ENCODE measurements around the gene STRIT1. TPM values are rescaled to one million over a fixed set of nuclear protein-coding genes. Genes with fewer than 3 reads are reported as not detected.
"Not testable (repeated sequence)": the region's sequence is repeated elsewhere in the genome, so short reads cannot be mapped to it uniquely, and the experiment has no call there.

STRIT1 gene
- total RNA-seq, 2 donors from 2014 or later: not detected

DNA sequence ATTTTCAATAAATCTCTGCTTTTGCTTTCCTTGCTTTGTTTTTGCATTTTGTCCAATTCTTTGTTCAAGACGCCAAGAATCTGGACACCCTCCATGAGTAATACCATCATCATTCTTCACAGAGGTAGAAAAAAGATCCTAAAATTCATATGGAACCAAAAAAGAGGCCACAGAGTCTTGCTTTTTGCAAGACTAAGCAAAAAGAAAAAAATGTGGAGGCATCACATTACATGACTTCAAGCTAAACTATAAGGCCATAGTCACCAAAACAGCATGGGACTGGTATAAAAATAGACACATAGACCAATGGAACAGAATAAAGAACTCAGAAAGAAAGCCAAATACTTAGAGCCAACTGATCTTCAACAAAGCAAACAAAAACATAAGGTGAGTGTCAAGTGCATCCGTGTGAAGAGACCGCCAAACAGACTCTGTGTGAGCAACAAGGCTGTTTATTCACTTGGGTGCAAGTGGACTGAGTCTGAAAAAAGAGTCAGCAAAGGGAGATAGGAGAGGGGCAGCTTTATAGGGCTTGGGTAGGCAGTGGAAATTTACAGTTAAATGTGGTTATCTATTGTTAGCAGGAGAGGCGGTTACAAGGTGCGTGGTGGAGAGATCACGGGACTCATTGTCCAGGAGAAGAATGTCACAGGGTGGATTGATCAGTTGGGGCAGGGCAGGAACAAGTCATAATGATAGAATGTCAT is 10.9 kb downstream of the STRIT1 start:
- DNase-seq: no peak
- no peak for ATAC-seq
- intact Hi-C loops (cut with DNase I): no loop called here

DNA sequence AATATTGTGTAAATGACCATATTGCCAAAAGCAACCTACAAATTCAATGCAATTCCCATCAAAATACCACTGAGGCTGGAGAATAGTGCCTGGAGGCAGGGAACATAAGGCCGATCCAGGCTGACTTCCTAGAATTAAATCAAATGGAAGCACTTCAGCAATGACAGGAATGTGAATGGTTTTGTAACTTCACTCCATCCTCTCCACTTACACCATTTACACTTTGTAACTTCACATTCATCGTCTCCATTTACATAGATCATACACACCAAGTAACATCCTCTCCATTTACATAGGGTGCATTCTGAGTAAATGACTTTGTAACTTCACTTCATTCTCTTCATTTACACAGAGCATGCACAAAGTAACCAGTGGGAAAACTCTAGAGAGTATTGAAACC is 11.6 kb downstream of the STRIT1 start:
- intact Hi-C loops (cut with DNase I): no loop called here
- ATAC-seq (no peak), DNase-seq (no peak)

DNA sequence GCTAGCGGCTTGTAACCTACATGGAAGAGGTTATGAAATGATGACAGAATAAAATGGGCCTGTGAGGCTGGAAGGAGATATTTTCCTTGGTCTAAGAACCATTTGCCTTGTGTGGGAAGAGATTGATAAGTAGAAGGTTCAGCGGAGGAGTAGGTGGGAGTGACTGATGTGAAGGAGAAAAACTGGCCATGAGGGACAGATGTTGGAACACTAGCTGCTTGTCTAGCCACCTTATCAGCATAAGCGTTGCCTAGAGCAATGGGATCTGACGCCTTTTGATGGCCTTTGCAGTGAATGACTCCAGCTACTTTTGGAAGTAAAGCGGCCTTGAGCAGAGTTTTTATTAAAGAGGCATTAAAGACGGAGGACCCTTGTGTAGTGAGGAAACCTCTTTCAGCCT is 17.4 kb downstream of the STRIT1 start:
- ATAC-seq; DNase-seq; intact Hi-C loops (cut with DNase I): not testable (repeated sequence)

DNA sequence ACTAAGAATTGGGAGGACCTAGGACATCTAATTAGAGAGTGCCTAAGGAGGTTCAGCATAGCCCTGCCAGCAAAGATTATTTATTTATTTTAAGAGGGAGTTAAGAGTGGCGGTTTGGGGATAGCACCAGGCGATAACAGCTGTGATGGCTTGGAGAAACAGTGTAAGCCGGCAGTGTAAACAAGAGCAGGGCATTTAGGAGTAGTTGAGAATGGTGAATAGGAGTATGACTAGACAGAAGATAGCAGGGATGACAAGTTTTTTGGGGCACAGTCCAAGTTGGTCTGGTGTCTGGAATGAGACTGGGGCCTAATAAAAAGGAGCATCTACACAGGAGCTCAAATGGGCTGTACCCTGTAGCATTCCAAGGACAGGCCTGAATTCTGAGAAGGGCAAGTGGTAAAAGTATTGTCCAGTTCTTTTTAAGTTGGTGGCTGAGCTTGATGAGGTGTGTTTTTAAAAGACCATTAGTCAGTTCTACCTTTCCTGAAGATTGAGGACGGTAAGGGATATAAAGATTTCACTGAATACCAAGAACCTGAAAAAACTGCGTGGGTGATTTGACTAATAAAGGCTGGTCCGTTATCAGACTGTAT is 18.2 kb downstream of the STRIT1 start:
- intact Hi-C loops (cut with DNase I); ATAC-seq: not testable (repeated sequence)

DNA sequence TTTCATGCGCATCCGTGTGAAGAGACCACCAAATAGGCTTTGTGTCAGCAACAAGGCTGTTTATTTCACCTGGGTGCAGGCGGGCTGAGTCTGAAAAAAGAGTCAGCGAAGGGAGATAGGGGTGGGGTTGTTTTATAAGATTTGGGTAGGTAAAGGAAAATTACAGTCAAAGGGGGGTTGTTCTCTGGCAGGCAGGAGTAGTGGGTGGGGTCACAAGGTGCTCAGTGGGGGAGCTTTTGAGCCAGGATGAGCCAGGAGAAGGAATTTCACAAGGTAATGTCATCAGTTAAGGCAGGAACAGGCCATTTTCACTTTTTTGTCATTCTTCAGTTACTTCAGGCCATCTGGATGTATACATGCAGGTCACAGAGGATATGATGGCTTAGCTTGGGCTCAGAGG is 19.0 kb downstream of the STRIT1 start:
- ATAC-seq; intact Hi-C loops (cut with DNase I); DNase-seq: not testable (repeated sequence)

More for the DNA sequence above, 18.2 kb downstream of the STRIT1 start:
- not testable (repeated sequence) for DNase-seq

DNA sequence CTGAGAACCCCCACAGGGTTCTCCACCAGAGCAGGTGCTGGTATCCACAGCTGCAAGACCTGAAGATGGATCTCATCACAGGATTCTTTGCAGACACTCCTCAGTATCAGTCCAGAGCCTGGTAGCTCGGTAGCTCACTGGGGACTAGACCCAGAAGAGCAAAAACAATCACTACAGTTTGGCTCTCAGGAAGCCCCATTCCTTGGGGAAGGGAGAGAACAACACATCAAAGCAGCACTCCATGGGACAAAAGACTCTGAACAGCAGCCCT is 22.2 kb downstream of the STRIT1 start:
- DNase-seq (no peak), ATAC-seq (no peak)
- intact Hi-C loops (cut with DNase I): no loop called here

DNA sequence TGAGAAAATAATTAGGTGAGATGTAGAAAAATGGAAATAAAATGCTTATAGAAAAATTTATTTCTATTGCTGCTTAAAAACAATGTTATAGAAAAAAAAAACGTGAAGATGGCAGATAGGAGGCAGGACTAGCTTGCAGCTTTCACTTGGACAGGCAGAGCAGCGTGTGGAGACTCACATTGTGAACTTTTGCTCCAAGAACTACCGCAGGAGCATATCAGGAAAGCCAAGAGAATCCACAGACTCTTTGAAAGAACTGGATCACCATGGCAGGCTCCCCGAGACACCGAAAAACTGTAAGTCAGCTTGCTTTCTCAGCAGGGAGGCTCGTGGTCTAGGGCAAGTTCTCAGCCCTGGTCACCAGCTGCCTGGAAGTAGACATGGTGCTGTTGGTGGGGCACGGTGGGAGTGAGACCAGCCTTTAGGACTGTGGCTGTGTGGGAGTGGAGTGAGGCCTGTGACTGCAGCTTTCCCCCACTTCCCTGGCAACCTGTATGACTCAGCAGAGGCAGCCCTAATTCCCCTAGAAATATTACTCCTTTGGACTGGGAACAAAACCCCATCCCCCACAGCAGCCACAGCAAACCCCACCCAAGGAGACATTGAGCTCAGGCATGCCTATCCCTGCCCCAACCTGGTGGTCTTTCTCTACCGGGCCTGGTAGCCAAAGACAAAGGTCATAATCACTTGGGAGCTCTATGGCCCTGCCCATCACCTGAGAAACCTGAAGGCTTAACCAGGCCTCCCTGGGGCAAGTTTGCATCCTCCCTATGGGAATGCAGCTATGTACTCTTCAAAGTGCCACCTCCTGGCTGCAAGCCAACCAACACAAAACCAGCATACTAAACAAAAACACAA is 22.8 kb downstream of the STRIT1 start:
- no peak for DNase-seq
- intact Hi-C loops (cut with DNase I): no loop called here
- ATAC-seq: no peak

DNA sequence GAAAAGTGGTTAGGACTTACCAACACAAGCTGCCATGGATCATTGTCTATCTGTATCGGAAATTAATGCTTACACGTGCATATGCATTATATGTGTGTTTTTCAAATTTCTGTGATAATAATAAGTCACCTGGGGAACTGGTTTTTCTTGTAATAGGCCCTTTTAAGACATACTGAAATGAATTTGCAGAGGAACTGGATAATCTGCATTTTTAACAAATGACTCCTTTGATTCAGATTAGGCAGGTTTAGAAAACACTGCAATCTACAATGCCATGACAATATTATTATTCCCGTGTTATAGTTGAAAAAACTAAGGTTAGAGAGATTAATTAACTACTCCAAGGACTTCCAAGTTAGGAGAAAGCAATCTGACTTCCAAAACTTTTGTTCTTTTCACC is 23.4 kb downstream of the STRIT1 start:
- ATAC-seq: no peak
- DNase-seq: no peak
- intact Hi-C loops (cut with DNase I): no loop called here

DNA sequence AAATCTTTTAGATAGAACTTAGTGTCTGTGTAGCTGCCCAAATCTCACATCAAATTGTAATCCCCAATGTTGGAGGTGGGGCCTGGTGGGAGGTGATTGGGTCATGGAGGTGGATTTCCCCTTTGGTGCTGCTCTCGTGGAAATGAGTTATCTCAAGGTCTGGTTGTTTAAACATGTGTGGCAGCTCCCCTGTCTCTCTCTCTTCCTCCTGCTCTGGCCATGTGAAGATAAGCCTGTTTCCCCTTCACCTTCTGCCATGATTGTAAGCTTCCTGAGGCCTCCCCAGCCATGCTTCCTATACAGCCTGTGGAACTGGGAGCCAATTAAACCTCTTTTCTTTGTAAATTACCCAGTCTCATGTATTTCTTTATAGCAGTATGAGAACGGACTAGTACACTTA is 30.6 kb downstream of the STRIT1 start:
- intact Hi-C loops (cut with DNase I); ATAC-seq: not testable (repeated sequence)

DNA sequence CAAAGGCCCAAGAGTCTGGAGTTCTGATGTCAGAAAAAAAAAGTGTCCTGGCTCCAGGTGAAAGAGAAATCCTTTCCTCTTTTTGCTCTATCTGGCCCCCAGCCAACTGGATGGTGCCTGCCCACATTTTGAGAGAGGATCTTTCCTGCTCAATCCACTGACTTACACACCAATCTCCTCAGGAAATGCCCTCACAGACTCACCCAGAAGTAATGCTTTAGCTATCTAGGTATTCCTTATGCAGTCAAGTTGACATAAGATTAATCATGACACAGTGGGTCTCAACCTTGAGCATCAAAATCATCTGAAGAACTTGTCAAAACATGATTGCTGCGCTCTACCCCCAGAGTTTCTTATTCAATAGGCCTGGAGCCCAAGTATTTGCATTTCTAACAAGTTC is 31.2 kb downstream of the STRIT1 start:
- no peak for ATAC-seq

More for the DNA sequence above, 30.6 kb downstream of the STRIT1 start:
- DNase-seq: not testable (repeated sequence)

DNA sequence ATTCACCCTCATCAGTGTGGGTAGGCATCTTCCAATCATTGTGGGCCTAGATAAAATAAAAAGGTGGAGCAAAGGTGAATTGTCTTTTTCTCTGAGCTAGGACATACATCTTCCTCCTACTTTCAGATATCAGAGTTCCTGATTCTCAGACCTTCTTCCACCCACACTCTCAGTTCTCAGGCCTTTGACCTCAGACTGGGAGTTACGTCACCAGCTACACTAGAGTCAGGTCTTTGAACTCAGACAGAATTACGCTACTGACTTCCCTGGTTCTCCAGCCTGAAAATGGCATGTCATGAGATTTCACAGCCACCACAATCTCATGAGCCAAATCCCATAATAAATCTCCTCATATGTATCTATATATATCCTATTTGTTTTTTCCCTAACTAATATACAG is 39.0 kb downstream of the STRIT1 start:
- intact Hi-C loops (cut with DNase I): no loop called here
- ATAC-seq: no peak
- DNase-seq: no peak

More for the DNA sequence above, 31.2 kb downstream of the STRIT1 start:
- intact Hi-C loops (cut with DNase I): no loop called here
- DNase-seq: no peak

DNA sequence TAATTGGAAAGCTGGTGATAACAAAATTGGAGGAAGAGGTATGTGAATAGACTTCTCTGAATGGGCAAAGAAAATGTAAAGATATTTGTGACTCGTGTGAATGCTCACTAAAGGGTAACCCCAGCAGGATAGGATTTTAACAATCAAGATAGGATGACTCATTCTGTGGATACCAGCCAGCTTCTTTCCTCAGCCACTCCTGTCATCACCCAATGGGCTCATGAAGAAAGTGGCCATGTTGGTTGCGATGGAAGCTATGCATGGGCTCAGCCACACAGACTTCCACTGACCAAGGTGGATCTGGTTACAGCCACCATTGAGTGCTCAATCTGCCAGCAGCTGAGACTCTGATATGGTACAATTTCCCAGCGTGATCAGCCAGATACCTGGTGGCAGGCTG is 40.9 kb downstream of the STRIT1 start:
- DNase-seq: no peak
- intact Hi-C loops (cut with DNase I): no loop called here
- no peak for ATAC-seq

DNA sequence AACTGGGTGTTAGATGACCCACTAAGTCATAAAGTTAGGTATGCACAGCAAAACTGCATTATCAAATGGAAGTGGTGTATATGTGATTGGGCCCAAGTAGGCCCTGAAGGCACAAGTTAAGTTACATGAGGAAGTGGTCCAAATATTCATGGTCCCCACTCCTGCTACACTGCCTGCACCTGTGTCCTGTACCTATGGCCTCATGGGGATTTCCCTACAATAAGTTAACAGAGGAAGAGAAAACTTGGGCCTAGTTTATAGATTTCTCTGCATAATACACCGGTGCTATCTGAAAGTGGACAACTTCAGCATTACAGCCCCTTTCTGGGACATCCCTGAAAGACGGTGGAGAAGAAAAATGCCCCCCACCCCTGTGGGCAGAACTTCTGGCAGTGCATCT is 41.5 kb downstream of the STRIT1 start:
- intact Hi-C loops (cut with DNase I): no loop called here
- no peak for DNase-seq
- no peak for ATAC-seq

DNA sequence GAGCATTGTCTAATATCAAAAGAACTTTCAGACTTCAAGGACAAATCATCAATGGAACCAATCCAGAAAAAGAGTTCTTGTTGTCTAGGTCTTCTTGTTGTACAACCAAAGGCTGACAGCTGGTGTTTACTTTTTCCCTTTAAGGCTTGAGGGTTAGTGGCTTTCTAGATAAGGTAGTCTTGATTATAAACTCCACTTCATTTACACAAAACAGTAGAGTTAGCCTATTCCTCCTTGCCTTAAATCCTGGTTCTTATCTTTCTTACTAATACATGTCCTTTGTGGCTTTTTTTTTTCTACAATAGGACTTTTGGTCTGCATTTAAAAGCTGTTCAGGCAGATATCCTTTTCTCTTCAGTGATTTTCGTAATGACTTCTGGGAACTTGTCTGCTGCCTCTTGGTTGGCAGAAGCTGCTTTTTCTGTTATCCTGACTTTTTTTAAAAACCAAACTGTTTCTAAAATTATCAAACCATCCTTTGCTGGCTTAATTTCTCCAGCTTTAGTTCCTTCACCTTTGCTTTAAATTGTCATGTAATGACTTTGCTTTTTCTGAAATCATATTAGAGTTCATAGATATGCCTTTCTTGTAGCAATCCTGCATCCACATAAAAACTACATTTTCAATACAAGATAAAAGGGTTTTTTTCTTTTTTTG is 44.8 kb downstream of the STRIT1 start:
- DNase-seq (no peak), ATAC-seq (no peak)
- intact Hi-C loops (cut with DNase I): no loop called here

DNA sequence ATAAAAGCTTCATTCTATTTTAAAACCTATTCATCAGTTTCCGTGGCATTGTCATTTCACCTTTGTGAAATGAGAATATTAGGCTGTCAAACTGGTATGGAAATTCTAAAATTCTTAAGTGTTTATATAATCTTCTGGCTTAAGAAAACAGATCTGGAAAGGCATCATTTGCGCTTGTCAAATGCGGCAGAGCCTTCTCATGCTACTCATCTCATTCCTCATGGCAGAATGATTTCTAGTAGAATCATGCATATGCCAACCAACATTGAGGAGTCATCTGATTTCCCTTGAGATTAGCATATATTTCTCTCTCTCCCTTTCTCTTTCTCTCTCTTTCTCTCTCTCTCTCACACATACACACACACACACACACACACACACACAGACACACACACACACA is 48.8 kb downstream of the STRIT1 start:
- intact Hi-C loops (cut with DNase I): no loop called here
- DNase-seq: no peak
- ATAC-seq: no peak

DNA sequence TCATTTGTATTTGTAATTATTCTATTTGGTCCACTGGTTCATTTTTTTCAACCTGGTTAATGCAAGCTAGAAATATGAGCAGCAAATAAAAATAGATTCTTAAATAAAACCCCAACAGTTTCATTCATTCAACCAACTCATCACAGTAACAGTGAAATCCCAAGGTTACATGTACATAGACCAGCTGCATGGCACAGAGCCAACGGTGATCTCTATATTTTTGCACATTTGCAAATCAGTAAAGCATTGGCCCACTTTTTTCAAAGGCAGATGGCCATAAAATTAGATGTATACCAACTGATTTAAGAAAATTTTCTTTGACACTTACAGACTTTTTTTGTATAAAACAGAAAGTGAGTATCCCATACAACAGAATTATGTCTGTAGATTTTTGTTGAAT is 49.3 kb downstream of the STRIT1 start:
- ATAC-seq (no peak), DNase-seq (no peak)
- intact Hi-C loops (cut with DNase I): no loop called here

DNA sequence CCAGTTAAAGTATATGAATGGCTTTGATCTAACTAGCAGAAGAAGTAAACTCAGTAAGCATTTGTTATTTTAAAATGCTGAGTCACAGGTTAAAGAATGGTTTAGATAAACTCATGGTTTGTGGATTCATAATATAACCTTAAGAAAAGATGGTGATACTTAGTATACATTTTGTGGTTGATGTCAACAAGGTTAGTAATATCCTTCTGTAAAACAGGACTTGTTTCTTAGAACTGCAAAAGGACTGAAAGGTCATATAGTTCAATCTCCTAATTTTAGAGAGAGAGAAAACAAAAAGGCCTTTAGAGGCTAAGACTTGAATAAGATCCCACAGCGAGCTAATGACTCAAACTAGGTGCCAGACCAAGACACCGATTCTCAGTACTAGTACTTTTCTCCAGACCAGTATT is 50.0 kb downstream of the STRIT1 start:
- intact Hi-C loops (cut with DNase I): no loop called here
- DNase-seq (no peak), ATAC-seq (no peak)

DNA sequence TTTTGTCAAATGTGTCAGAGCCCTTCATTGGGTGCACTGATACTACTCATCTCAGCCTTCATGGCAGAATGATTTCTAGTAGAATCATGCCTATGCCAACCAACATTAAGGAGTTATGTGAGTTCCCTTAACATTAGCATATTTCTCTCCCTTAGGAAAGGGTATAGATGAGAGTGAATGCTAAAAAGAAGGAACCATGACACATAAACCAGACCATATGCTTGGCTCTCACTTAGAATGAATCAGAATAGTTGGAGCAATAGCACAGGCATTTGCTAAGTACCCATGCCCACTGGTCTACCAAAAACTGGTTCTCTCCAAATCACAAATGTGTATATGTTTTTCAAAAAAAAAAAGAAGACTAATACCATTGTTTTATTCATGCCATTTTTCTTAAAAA is 51.1 kb downstream of the STRIT1 start:
- DNase-seq (no peak), ATAC-seq (no peak)
- intact Hi-C loops (cut with DNase I): no loop called here

DNA sequence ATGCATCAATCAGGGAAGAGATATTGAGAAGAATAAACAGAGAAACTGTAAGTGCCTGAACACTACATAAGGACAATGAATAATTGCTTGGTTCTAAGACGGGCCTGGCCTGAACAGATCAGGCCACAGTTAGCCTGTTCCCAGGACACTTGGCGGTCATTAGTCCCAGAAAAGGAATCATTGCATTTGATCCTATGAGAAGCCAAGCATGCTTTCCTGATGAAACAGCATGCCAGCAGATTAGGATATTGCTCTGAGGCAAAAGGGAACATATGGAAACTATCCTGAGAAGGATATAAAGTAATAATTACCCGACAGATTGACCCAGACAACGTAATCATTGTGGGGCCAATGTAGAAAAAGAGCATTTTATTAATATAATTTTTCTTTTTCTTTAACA is 51.9 kb downstream of the STRIT1 start:
- no peak for ATAC-seq
- intact Hi-C loops (cut with DNase I): no loop called here
- no peak for DNase-seq
